Measurements from ENCODE around the gene HEBP1.

Gene HEBP1

DNA sequence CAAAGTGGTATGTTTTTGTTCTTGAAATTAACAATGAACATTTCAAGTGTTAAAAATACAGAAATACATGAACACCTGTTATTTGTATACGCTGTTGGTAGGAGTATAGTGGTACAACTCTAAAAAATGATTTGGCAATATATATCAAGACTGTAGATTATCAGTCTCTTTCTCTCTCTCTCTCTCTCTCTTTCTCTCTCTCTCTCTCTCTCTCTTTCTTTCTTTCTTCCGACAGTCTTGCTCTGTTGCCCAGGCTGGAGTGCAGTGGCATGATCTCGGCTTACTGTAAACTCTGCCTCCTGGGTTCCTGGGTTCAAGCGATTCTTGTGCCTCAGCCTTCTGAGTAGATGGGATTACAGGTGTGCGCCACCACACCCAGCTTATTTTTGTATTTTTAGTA lies 12.6 kb downstream of the HEBP1 start:
- no peak for DNase-seq

DNA sequence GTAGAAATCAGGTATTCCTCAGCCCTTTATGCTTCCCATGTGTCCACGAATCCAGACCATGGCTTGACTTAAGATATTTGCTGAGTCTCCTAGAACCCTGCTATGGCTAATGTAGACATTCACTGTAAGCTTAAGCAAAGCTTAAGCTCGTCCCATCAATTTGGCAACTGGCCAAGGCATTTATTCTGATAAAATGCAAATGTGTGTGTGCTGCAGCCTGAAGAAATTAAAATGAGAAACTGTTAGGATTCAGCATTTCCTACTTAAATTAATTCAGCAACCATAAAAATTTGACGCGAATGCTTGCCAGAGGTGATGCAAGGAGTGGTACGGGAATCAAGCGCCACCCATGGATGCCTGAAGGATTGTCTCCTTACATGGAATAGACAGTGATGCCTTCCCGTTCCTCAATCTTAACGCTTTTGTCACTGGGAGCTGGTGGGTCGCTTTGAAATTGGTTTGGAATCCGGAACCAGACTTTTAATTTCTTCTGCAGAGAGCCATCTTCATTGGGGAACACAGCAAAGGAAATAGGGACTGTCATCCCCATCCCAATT lies 13.2 kb downstream of the HEBP1 start:
- no peak for DNase-seq

DNA sequence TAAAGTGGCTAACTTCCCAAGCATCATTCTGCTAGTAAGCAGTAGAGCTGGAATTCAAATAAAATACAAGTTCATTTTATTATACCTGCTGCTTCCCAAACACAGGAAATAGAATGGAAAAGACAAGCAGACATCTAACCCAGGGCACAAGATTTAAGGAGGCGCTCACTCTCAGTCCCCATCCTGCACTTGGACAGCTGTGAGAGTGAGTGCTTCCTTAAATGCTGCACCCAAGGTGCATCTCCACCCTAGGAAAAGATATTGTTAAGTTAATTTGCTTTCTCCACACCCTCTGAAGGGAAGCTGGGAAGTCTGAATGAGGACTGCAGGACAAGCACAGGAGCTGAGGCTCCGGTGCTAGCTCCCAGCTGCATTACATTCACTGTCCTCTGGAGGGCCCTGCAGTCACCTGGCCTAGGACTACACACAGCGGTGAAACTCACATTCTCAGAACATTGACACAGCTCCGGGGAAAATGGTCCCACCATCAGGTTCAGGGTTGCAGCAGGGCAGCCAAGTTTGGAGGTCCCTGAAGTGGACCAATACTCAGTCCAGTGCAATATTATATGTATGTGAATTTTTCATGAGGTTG lies 14.2 kb downstream of the HEBP1 start:
- DNase-seq = no peak

DNA sequence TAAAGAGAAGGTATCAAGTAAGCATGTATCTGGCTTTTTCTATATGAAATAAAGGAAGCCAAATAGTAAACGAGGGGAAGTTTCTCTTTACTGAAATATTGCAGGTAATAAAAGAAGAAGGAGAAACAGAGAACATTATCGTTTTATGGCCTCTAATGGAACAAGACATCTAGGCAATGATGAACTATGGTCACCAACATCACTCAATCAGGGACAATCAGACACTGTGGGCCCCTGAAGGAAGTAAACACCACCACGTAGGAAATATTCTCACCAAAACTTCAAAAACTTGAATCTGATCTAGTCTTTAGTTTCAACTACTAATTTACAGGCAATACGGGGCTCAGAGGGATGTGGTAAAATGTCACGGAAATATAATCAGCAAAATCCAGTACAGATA lies 15.9 kb downstream of the HEBP1 start:
- DNase-seq = no peak

DNA sequence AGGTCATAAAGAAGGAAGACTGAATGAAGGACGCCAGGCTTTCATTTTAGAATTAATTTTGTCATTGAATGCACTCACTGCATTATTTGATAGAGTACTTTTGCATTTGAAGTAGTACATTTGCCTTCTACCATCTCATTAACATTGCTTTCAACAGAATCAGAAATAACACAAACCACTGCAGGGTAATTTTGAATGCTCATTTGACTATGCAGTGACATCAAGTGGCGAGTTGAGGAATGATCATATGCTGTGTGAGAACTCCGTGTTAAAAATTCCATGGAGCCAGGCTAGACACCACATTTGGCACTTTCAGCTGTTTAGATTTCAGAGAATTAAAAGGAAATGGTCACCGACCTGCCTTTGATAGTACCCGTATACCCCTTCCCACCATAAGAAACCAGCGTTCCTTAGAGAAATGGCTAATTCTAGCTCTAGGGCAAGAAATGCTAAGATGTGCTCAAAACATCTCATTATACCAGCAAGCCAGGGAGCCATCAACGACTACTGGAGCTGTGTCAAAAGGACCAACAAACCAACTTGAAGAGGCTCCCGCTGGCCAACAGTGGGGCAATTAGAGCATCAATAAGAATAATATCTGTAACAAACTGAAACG lies 16.5 kb downstream of the HEBP1 start:
- DNase-seq = no peak

DNA sequence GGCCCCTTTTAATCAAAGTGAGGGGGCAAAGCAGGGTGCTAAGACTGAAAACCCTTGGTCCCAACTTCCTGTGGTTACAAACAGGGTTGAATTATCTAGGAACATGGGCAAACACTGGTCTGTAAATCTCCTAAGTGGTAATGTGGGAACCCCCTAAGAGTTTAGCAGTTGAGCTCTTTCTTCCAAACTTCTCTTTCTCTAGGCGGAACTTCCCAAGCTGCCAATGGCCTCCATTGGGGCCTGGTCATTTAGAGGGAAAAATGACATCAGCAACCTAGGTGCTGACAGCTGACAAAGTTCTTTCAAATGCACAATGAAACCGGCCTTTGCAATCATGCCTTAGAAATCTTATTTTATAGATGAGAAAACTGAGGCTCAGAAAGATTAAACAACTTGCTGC lies 17.7 kb downstream of the HEBP1 start:
- no peak for DNase-seq

DNA sequence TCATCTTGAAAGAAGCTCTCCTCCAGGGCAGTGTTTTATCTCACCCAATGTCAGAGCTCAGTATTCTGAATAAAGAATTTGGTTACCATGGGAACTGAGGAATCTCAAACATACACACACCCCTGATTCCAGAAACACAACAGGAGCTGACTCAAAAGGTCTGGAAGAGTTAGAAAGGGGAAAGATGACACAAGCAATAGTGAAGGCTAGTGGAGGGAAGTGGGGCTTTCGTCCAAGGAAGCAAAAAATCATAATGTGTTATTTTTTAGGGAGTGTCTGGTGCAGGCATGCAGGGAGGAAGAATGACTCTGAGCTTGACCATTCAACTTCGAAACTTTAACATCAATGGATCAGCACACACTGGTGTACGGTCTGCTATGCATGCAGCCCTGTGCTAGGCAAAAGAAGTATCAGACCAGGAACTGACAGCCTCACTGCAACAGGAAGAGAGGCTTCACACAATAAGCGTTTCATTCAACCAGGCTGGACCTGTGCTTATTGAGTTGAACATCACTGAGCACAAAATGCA lies 20.3 kb downstream of the HEBP1 start:
- no peak for DNase-seq

DNA sequence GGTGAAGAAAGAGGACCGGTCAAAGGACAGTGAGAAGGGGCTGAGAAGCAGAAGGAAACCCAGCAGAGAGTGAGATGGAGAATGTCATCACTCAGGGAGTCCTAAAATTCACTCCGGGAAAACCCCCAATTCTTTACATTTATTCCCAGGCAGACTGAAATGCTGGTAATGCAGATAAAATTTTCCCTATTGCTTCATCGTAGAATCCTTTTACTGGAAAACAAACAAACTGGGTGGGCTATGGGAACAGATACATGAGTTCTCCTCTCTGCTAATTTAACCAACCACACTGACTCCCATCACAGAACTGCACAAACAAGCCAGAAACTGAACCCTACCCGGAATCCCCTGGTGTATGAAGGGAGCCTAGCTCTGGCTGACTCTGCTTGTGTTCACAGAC lies 20.9 kb downstream of the HEBP1 start:
- no peak for DNase-seq

DNA sequence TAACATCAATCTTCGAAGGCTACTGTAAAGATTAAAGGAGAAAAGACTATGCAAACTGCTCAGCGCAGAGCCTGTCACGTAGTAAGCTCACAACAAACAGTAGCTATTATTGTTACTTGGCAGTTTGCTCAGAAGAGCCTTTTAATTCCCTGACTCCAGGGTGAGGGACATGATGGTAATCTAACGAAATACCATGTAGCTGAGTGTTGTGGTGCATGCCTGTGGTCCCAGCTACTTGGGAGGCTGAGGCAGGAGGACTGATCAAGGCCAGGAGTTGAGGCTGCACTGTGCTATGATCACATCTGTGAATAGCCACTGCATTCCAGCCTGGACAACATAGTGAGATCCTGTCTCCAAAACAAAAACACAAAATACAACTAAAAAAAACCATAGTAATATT lies 22.8 kb downstream of the HEBP1 start:
- no peak for DNase-seq

DNA sequence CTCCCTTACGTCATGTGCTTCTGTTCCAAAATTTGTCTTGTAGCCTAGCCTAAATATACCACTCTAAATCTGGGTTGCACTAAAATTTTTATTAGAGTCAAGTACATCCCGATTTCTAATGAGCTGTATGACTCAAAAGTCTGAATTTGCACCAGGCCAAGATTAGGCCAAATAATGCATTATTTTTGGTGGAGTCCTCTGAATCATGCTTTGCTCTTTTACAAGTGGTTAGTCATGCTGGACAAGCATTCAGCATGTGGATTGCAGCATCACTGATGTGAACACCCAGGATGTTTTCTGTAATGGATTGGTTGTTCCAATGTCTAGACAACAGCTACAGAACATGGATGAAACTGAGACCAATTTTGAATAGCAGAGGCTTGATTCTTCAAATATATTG lies 23.7 kb downstream of the HEBP1 start:
- DNase-seq = no peak

DNA sequence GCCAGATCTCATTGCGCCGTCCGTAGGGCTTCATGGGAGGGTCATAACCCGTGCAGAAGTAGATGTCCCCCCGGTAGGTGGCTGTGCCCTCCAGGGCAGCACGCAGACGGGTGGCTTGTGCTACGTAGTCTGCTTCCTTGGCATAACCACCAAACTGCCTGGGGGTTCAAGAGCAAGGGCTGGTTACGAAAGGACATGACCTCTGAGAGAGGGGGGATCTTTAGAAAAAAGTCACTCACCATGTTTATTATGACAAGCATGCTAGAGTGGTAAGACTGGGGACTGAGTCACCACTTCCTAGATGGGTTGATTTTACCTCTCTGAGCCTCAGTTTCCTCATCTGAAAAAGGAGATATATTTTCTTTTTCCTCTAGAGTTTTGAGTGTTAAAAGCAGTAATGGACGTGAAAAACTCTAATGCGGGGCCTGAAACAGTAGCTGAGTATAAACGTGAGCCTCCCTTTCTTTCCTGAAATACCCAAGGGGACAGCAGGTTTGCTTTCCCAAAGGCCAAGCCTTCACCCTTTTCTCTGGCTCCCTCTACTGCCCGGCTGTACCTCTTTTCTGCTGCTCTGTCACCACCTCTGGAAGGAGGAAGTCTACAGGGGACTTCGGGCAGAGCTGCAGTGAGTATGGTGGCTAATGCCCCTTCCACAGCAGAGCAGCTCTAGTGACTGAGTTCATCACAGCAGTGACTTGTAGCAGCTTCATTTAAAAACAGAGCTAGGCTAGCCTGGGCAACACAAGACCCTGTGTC lies 24.6 kb downstream of the HEBP1 start:
- DNase-seq = no peak

DNA sequence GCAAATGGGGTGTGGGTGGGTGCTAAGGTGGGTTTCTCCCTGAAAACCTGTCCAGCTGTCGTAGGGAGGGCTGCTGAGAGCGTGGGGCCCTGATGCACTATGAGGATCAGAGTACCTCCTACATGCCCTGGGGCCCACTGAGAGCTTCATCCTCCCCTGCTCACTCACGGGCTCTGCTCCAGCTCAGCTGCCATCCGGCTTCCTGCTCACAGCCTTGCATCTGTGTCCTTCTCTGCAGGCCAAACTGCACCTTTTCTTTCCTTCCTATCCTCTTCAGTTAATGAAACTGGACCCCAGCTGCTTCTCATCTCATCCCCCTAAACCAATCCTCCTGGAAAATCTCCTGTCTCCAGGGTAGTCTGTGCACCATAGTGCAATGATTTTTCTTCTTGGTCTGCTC lies 25.9 kb downstream of the HEBP1 start:
- DNase-seq = no peak

DNA sequence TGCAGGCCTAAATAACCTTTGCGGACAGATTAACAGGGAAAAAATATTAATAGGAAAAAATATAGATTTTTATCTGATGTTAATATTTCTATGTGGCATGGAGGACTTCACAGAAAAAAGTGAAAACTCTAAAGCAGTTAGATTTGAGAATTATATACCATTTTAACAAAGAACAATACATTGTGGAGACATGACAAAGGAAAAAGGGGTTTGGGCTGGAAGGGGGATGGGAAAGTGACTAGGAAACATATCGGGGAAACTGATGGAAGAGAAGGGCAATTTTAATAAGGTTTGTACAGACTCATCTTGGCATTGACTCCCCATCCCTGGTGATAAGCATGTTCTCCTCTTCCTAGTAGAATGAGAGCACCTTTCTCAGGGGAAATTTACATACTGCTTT lies 27.0 kb downstream of the HEBP1 start:
- no peak for DNase-seq

DNA sequence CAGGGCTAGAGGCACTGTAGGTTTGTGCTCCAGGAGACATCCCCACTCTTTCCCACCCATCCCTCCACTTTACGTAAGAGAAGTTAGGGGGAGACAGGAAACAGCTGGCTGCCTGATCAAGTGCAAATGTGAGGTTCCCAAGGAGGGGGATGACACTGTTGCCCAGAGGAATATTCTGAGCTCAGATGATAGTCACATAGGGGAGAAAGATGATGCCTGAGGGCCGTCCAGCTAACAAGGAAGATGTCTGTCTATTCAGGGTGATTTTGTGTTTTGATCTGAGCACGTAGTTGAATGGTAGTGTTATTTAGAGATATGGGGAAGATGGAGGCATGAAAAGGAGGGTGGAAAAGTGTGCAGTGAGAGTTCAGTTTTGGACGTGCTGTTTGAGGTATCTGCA lies 34.2 kb downstream of the HEBP1 start:
- no peak for DNase-seq

DNA sequence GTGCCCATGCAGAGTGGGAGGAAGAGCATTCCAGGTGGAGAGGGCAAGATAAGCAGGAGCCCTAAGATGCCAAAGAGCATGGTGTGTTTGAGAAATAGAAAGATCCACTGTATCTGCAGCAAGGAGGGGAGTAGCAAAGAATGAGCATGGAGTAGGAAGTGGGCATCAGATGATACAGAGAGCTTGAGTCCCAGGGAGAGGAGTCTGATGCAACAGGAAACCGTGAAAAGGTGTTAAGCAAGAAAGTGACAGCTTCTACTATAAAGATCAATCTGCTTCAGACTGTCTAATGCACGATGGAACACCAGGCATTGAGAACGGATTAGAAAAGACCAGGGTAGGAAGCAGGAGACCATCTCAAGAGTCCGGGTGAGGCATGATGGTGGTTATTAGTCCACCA lies 35.8 kb downstream of the HEBP1 start:
- DNase-seq = no peak

DNA sequence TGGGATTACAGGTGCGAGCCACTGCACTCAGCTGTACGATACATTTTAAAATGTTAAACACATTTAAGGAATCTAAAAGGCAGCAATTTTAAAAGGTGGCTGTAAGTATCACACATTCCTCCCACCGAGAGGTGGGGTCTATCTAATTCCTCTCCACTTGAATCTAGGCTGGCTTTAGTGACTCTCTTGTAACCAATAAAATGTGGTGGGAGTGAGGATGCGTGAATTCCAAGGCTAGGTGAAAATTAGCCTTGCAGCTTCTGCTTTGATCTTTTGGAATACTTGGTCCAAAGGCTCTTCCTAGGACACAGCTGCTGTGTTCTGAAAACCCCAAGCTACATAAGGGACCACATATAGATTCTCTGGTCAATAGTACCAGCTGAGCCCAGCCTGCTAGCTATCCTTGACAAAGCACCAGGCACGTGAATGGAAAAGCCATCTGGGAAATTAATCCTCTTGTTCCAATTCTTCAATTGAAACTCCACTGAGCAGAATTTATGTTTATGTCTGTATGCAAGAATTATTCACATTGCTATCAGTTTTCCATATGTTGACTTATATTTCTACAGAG lies 39.3 kb downstream of the HEBP1 start:
- DNase-seq = no peak

DNA sequence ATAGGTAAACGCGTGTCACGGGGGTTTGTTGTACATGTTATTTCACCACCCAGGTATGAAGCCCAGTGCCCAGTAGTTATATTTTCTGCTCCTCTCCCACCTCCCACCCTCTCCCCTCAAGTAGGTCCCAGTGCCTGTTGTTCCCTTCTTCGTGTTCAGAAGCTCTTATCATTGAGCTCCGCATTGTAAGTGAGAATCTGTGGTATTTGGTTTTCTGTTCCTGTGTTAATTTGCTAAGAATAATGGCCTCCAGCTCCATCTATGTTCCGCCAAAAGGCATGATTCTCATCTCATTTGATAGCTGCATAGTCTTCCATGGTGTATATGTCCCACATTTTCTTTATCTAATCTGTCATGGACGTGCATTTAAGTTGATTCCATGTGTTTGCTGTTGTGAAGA lies 41.2 kb downstream of the HEBP1 start:
- no peak for DNase-seq

DNA sequence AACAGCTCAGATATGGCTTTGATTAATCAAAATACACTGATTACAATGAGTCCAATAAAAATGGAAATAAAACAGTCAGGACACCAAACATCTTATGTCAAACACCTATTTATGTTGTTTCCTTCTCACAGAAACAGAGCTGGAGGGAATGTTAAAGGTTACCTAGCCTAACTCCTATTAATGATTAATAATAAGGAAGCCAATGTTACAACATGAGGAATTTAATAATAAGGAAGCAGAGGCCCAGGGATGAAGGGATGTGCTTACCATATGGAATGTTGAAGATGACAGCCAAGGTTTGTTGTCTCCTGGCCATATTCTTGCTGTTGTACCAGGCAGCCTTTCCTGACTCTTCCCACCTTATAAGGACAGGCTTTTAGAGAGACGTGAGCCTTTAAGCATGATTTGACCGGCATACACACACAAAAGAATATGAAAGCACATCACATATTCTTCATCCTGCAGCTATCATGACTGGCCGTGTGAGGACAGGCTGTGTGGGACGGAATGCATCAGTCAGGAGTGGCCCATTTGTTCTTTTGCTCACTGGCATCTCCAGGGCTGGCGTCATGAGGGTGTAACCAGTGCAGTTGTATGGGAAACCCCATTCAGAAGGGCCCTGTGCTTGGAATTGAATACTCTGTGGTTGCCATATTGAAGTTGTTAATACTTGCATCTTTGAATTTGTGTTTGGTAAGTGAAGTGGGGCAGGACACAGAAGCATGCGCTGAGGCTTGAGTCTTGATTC lies 45.0 kb downstream of the HEBP1 start:
- no peak for DNase-seq

DNA sequence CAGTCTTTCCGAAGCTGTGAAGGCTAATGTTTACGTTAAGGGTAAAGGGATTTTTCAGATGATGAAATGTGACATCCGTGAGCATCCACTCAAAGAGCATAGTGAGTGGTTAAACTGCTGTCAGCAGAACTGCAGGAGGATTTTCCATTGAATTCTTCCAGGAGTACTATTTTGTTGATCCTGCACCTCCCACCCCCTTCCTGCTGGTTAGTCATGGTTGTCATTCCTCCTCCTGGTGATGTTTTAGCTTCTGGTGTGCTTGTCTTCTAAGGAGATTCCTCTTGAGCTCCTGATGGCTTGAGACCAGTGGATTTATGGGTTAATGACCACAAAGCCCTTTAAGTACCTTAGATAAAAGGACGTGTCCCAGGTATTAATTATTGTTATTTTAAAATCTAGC lies 45.7 kb downstream of the HEBP1 start:
- no peak for DNase-seq

DNA sequence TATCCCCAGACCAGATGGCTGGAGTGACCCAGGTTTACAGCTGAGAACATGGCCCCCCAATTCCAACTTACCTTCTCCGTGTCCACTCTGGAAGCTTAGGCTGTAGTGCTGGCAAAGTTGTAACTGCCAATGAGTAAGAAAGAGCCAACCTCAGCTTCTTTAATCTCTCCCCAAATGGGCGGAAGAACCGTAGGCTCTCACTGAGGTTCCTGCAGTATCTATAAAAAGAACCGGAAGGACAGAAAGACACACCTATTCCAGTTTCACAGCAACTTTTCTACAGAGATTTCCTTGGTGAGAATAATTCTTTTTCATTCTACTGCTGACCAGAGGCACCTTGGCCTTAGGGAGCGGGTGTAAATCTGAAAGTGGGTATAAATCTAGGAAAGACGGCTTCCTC lies 48.0 kb downstream of the HEBP1 start, which contains the start of gene GPRC5D:
TSS of gene GPRC5D (minus strand) at position 135 of the 400 bp plus-strand sequence. CDS start 1,786 bp downstream, outside the sequence.
- no peak for DNase-seq

DNA sequence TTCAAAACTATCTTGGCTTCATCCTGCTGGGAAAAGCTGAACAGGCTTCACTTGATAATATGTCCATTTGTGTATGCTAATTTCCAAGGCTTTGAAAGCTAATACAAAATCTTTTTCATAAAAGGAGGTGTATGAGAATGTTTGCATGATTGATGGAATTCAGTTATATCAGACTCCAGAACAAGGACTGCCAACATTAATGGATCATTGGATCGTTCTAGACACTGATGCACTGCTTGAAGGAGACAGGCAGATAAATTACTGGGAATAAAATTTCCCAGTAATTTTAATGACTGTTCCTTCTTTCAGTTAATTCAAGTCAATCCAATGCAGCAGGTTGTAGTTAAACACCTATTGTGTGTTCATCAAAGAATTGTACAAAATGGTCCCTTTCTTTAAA lies 48.6 kb downstream of the HEBP1 start:
- no peak for DNase-seq

DNA sequence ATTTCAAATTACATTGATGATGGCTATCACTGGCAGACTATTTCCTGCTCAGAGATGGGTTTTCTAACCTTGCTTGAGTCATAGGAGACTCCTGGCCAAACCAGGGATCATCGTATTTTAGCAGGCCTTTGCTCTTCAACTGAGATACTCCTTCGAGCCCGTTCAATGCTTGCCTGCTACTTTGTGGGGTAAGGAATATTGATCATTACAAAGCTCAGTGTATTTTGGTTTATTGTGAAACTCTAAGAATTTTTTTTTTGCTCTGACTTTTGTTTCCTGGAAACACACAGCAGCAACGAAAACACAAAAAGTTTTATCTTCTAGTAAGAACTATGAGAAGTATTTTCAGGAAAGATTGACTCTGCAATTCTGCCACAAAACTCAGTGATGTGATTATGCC lies 52.2 kb downstream of the HEBP1 start:
- DNase-seq = no peak

All from effector CD8-positive, alpha-beta T cell (primary cell).